GM21367 (cell line): ENCODE results near the gene ANO2.
"Not testable (repeated sequence)": the region's sequence is repeated elsewhere in the genome, so short reads cannot be mapped to it uniquely, and the experiment has no call there.

ENCODE experiments used
- ATAC-seq: cut with Tn5 transposase; IDR thresholded peaks from one replicate; pipeline ENCODE4 v1.9.1; 2021; ENCODE audit not compliant: unreplicated experiment

ANO2 gene

GRCh38 chr12:5840944-5841343 lies 104.1 kb downstream of the ANO2 start:
- ATAC-seq, result no peak

GRCh38 chr12:5830111-5830510 lies 114.9 kb downstream of the ANO2 start:
- no peak for ATAC-seq

- no peak for ATAC-seq
Observed at GRCh38 chr12:5827591-5827990, 117.5 kb downstream of the ANO2 start.

GRCh38 chr12:5825761-5826160 lies 119.3 kb downstream of the ANO2 start:
- ATAC-seq, result not testable (repeated sequence)

GRCh38 chr12:5818877-5819276 lies 126.2 kb downstream of the ANO2 start:
- ATAC-seq, result not testable (repeated sequence)

- no peak for ATAC-seq
Observed at GRCh38 chr12:5817246-5817645, 127.8 kb downstream of the ANO2 start.

- no peak for ATAC-seq
Observed at GRCh38 chr12:5809586-5809985, 135.5 kb downstream of the ANO2 start.

GRCh38 chr12:5808981-5809380 lies 136.1 kb downstream of the ANO2 start:
- no peak for ATAC-seq

- no peak for ATAC-seq
Observed at GRCh38 chr12:5807514-5808219, 137.4 kb downstream of the ANO2 start.

- ATAC-seq, result no peak
Observed at GRCh38 chr12:5807090-5807414, 138.0 kb downstream of the ANO2 start.

GRCh38 chr12:5806371-5807089 lies 138.5 kb downstream of the ANO2 start:
- ATAC-seq, result no peak

- no peak for ATAC-seq
Observed at GRCh38 chr12:5803532-5803931, 141.5 kb downstream of the ANO2 start.

GRCh38 chr12:5798242-5799015 lies 146.6 kb downstream of the ANO2 start:
- no peak for ATAC-seq

GRCh38 chr12:5797661-5798060 lies 147.4 kb downstream of the ANO2 start:
- no peak for ATAC-seq

GRCh38 chr12:5796959-5797225 lies 148.2 kb downstream of the ANO2 start:
- ATAC-seq, result no peak

- ATAC-seq, result no peak
Observed at GRCh38 chr12:5796171-5796958, 148.7 kb downstream of the ANO2 start.

- ATAC-seq, result no peak
Observed at GRCh38 chr12:5794156-5794555, 150.9 kb downstream of the ANO2 start.

- no peak for ATAC-seq
Observed at GRCh38 chr12:5792343-5792742, 152.7 kb downstream of the ANO2 start.

GRCh38 chr12:5789469-5789968 lies 155.5 kb downstream of the ANO2 start:
- no peak for ATAC-seq

GRCh38 chr12:5787828-5788227 lies 157.2 kb downstream of the ANO2 start:
- no peak for ATAC-seq

GRCh38 chr12:5785601-5786000 lies 159.5 kb downstream of the ANO2 start:
- ATAC-seq, result no peak
